ENCODE results near the gene INS.

Gene INS

GRCh38 chr11:2143799-2144543, 17.0 kb downstream of the INS start:
- no peak for DNase-seq (ENCODE audit: low read depth)

GRCh38 chr11:2143477-2143798, 17.6 kb downstream of the INS start:
- DNase-seq (ENCODE audit: low read depth) = no peak

GRCh38 chr11:2142762-2143202, 18.2 kb downstream of the INS start:
- no peak for DNase-seq (ENCODE audit: low read depth)

GRCh38 chr11:2142300-2142759, 18.7 kb downstream of the INS start:
- DNase-seq (ENCODE audit: low read depth) = no peak

- DNase-seq (ENCODE audit: low read depth) = no peak
Observed at GRCh38 chr11:2140411-2141400, 20.3 kb downstream of the INS start.

GRCh38 chr11:2139621-2140337, 21.2 kb downstream of the INS start:
- DNase-seq (ENCODE audit: low read depth) = no peak

- no peak for DNase-seq (ENCODE audit: low read depth)
Observed at GRCh38 chr11:2139123-2139521, 21.9 kb downstream of the INS start, which contains the start of gene IGF2. IGF2 (minus strand) TSS chr11:2139389; CDS start chr11:2135523, 3,866 bp downstream.

GRCh38 chr11:2138431-2139122, 22.4 kb downstream of the INS start:
- DNase-seq (ENCODE audit: low read depth) = no peak

GRCh38 chr11:2138068-2138430, 23.0 kb downstream of the INS start:
- DNase-seq (ENCODE audit: low read depth) = no peak

- no peak for DNase-seq (ENCODE audit: low read depth)
Observed at GRCh38 chr11:2137202-2138067, 23.6 kb downstream of the INS start.

- DNase-seq (ENCODE audit: low read depth) = no peak
Observed at GRCh38 chr11:2136952-2137201, 24.1 kb downstream of the INS start.

GRCh38 chr11:2136209-2136951, 24.6 kb downstream of the INS start:
- no peak for DNase-seq (ENCODE audit: low read depth)

- no peak for DNase-seq (ENCODE audit: low read depth)
Observed at GRCh38 chr11:2135648-2136201, 25.3 kb downstream of the INS start.

- DNase-seq (ENCODE audit: low read depth) = no peak
Observed at GRCh38 chr11:2135018-2135569, 25.9 kb downstream of the INS start.

GRCh38 chr11:2134022-2135010, 26.7 kb downstream of the INS start:
- DNase-seq (ENCODE audit: low read depth) = no peak

GRCh38 chr11:2133241-2134021, 27.6 kb downstream of the INS start:
- DNase-seq (ENCODE audit: low read depth) = no peak

GRCh38 chr11:2132874-2133240, 28.2 kb downstream of the INS start:
- DNase-seq (ENCODE audit: low read depth) = no peak

GRCh38 chr11:2132246-2132645, 28.8 kb downstream of the INS start:
- DNase-seq (ENCODE audit: low read depth) = no peak

Measured in CMK (cell line).